Purkinje cell (primary cell): ENCODE results near the gene PREX1. TPM values are rescaled to one million over a fixed set of nuclear protein-coding genes. Genes with fewer than 3 reads are reported as not detected.

Source experiments
- polyA plus RNA-seq: library from polyadenylated mRNA; unstranded; fragments of >200 nt; fragmentation: Nextera tagmentation; gene quantifications from 2 replicates; pipeline ENCODE4 v1.2.1, GENCODE V29; 2014

The PREX1 gene, protein sequence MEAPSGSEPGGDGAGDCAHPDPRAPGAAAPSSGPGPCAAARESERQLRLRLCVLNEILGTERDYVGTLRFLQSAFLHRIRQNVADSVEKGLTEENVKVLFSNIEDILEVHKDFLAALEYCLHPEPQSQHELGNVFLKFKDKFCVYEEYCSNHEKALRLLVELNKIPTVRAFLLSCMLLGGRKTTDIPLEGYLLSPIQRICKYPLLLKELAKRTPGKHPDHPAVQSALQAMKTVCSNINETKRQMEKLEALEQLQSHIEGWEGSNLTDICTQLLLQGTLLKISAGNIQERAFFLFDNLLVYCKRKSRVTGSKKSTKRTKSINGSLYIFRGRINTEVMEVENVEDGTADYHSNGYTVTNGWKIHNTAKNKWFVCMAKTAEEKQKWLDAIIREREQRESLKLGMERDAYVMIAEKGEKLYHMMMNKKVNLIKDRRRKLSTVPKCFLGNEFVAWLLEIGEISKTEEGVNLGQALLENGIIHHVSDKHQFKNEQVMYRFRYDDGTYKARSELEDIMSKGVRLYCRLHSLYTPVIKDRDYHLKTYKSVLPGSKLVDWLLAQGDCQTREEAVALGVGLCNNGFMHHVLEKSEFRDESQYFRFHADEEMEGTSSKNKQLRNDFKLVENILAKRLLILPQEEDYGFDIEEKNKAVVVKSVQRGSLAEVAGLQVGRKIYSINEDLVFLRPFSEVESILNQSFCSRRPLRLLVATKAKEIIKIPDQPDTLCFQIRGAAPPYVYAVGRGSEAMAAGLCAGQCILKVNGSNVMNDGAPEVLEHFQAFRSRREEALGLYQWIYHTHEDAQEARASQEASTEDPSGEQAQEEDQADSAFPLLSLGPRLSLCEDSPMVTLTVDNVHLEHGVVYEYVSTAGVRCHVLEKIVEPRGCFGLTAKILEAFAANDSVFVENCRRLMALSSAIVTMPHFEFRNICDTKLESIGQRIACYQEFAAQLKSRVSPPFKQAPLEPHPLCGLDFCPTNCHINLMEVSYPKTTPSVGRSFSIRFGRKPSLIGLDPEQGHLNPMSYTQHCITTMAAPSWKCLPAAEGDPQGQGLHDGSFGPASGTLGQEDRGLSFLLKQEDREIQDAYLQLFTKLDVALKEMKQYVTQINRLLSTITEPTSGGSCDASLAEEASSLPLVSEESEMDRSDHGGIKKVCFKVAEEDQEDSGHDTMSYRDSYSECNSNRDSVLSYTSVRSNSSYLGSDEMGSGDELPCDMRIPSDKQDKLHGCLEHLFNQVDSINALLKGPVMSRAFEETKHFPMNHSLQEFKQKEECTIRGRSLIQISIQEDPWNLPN (N-terminal part only)
- 1.9 and 3.0 TPM in 2 replicates for polyA plus RNA-seq

DNA sequence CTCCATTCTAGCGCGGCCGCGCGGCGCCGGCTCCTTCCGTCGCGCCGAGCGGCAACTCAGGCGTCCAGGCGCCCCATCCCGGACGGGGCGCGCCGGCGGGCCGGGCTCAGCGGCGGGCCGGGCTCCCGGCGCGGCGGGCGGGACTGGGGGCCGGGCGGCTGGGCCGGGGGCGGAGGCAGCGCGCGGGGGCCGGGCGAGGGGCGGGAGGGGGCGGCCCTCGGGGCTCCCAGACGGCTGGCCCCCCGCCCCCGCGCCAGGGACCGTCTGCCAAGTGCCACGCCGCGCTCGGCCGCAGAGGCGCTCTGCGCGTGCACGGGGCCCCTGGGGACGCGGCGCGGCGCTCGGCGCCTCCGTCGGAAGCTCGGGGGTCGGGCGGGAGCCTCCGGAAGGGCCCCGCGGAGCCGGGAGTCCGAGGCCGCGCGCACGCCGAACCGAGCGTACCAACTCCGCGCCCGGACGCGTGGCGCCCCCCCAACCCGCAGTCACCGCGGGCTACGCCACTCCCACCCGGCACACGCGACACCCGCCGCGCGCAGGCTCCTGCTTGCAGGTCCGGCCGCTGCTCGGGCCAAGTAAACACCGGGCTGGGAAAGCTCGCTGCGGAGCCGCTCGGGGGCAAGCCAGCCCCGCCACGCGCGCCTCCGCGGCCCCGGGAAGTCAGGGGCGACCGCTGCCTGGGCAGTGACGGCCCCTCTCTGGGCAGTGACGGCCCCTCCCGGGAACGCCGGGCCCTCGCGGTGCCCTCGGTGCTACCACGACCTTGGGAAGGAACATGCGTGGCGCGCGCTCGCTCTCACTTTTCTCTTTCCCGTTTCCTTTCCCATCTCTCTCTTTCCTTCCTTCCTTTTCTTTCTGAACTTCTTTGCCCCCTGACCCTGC is at the start of gene PREX1:
Gene PREX1, minus strand, starts transcription at position 145 of the 879 bp plus-strand sequence. Its CDS starts 139 bp downstream, at position 6.

Other genes starting within 250 kb of the PREX1 start
- gene ARFGEF2, start 93.7 kb upstream of the PREX1 start, polyA plus RNA-seq: 17.8 and 19.8 TPM in 2 replicates
- gene CSE1L, start 218.3 kb upstream of the PREX1 start, polyA plus RNA-seq: 144 and 158 TPM in 2 replicates